B cell (primary cell): ENCODE measurements around the gene EMILIN3. TPM values are rescaled to one million over a fixed set of nuclear protein-coding genes. Genes with fewer than 3 reads are reported as not detected.

Experiments
- ATAC-seq: fragments of 200-7000 bp; cut with Tn5 transposase; one replicate; pipeline ENCODE4 v1.10.0; 2021; ENCODE audit warnings: low read depth, mild to moderate bottlenecking, moderate number of reproducible peaks, moderate library complexity
- CTCF ChIA-PET: fragments of 350-600 bp; sonication (Branson Sonifier 250); formaldehyde crosslinking; loops from one replicate; lab custom pipeline; 2021; ENCODE audit warnings: antibody characterized with exemption, inconsistent platforms; lab: Charles Lee
- POLR2A ChIA-PET: fragments of 350-600 bp; sonication (Branson Sonifier 250); formaldehyde crosslinking; loops from one replicate; lab custom pipeline; 2021; ENCODE audit warnings: antibody characterized with exemption; lab: Charles Lee
- DNase-seq: peaks from one replicate; pipeline ENCODE4 v3.0.0; 2013
- H2AFZ ChIP-seq: 2 replicates; pipeline ENCODE4 v1.6.1; 2012; ENCODE audit warnings: mild to moderate bottlenecking, low read depth, low read length; ENCODE audit not compliant: insufficient read depth, poor library complexity, severe bottlenecking
- H3K27ac ChIP-seq, 2 donors: 1 replicate in 1 of 2; 2 replicates in 1 of 2; pipeline ENCODE4 v1.5.1; 2012 to 2013; ENCODE audit warnings: low read length in 2 of 2, mild to moderate bottlenecking in 2 of 2, moderate library complexity in 1 of 2
- H3K27me3 ChIP-seq, 4 experiments: fragments of 200-600 bp in 1 of 4; sonication (generic) in 1 of 4; replicated peaks in 1 of 4; 1 replicate in 2 of 4; 2 replicates in 2 of 4; pipeline versions ENCODE4 v1.6.1 to v1.7.0; 2013 to 2016; ENCODE audit warnings: low read length in 3 of 4, mild to moderate bottlenecking in 2 of 4, mixed read lengths in 1 of 4, moderate library complexity in 1 of 4; ENCODE audit not compliant: insufficient read depth in 4 of 4, control insufficient read depth in 3 of 4; ENCODE audit errors: control extremely low read depth in 1 of 4
- H3K36me3 ChIP-seq, 2 experiments: replicated peaks in 1 of 2; 1 replicate in 1 of 2; 2 replicates in 1 of 2; pipeline versions ENCODE4 v1.6.1 to v1.7.1; 2013; ENCODE audit warnings: low read length in 1 of 2; ENCODE audit not compliant: insufficient read depth in 2 of 2, control insufficient read depth in 1 of 2; ENCODE audit errors: control extremely low read depth in 1 of 2, extremely low read depth in 1 of 2
- H3K4me1 ChIP-seq, 2 donors: fragments of 200-600 bp in 1 of 2; sonication (generic) in 1 of 2; 1 replicate in 1 of 2; 2 replicates in 1 of 2; pipeline versions ENCODE4 v1.5.1 to v1.6.1; 2013 to 2017; ENCODE audit warnings: low read length in 2 of 2; ENCODE audit not compliant: control insufficient read depth in 2 of 2, insufficient read depth in 2 of 2
- H3K4me2 ChIP-seq: replicated peaks from 2 replicates; pipeline ENCODE3; 2012; ENCODE audit warnings: mild to moderate bottlenecking, low read depth, low read length; ENCODE audit not compliant: poor library complexity, severe bottlenecking
- H3K4me3 ChIP-seq, 5 experiments: fragments of 200-600 bp in 1 of 5; sonication (generic) in 1 of 5; 1 replicate in 3 of 5; 2 replicates in 2 of 5; pipeline versions ENCODE4 v1.5.1 to v1.7.0; 2011 to 2016; ENCODE audit warnings: low read length in 4 of 5, mild to moderate bottlenecking in 4 of 5, low read depth in 2 of 5, control low read depth in 1 of 5, moderate library complexity in 1 of 5; ENCODE audit not compliant: insufficient read depth in 1 of 5; ENCODE audit errors: control extremely low read depth in 1 of 5, extremely low read depth in 1 of 5
- H3K79me2 ChIP-seq: fragments of 200-600 bp; sonication (generic); one replicate; pipeline ENCODE4 v1.6.0; 2016; ENCODE audit warnings: low read length; ENCODE audit not compliant: control insufficient read depth, insufficient read depth
- H3K9ac ChIP-seq: fragments of 200-600 bp; sonication (generic); 2 replicates; pipeline ENCODE4 v1.6.1; 2017; ENCODE audit warnings: mild to moderate bottlenecking, low read length, moderate library complexity
- H3K9me3 ChIP-seq, 3 donors: one replicate each; pipeline versions ENCODE4 v1.6.1 to v1.7.1; 2013; ENCODE audit warnings: low read length in 2 of 3; ENCODE audit not compliant: control insufficient read depth in 2 of 3, insufficient read depth in 1 of 3; ENCODE audit errors: control extremely low read depth in 1 of 3
- H4K20me1 ChIP-seq: 2 replicates; pipeline ENCODE4 v1.6.0; 2012; ENCODE audit warnings: mild to moderate bottlenecking, low read length; ENCODE audit not compliant: insufficient read depth, control insufficient read depth, poor library complexity, severe bottlenecking
- H3K27ac Mint-ChIP-seq: one replicate; pipeline ENCODE4 v1.8.0; 2021; ENCODE audit warnings: mixed read lengths
- H3K27me3 Mint-ChIP-seq: one replicate; pipeline ENCODE4 v1.8.0; 2021; ENCODE audit warnings: mixed read lengths
- H3K4me1 Mint-ChIP-seq: one replicate; pipeline ENCODE4 v1.8.0; 2021; ENCODE audit warnings: mixed read lengths
- H3K4me3 Mint-ChIP-seq: one replicate; pipeline ENCODE4 v1.8.0; 2021; ENCODE audit warnings: mixed read lengths
- H3K9me3 Mint-ChIP-seq: one replicate; pipeline ENCODE4 v1.8.0; 2022; ENCODE audit warnings: mixed read lengths; ENCODE audit not compliant: insufficient read depth
- EZH2 ChIP-seq: IDR thresholded peaks from 2 replicates; pipeline ENCODE4 v1.6.1; 2012; ENCODE audit warnings: borderline replicate concordance, low read depth, mild to moderate bottlenecking, moderate library complexity, low read length; ENCODE audit not compliant: insufficient read depth, poor library complexity, severe bottlenecking
- WGBS: methylation state at CpG from one replicate; pipeline ENCODE4 v1.1.5; 2013; ENCODE audit warnings: missing lambda C conversion rate; ENCODE audit not compliant: insufficient coverage; 5-methylcytosine and 5-hydroxymethylcytosine counted together
- intact Hi-C: fragments of 100-400 bp; cut with micrococcal nuclease; formaldehyde crosslinking; loops from one replicate; pipeline ENCODE4 v1.10.0; 2022
- polyA plus RNA-seq: library from polyadenylated mRNA; depleted of rRNA; stranded (reverse); fragments of >200 nt; gene quantifications from 2 replicates; pipeline ENCODE4 v1.2.3, GENCODE V29; 2012
- total RNA-seq, 2 donors: library from RNA; stranded (reverse); fragments of 120-200 nt in 1 of 2; gene quantifications; 1 replicate in 1 of 2; 2 replicates in 1 of 2; pipeline versions ENCODE4 v1.2.3 to v1.2.4, GENCODE V29; 2013 to 2022
- TF ChIP-seq, protein P1 (sequence below): fragments of 200-600 bp; IDR thresholded peaks from one replicate; pipeline ENCODE4 v1.8.0; 2022; ENCODE audit warnings: antibody characterized with exemption, mild to moderate bottlenecking

Gene EMILIN3
- total and polyA plus RNA-seq, 2 donors (not counting 1 experiment from before 2014, with no cell fraction given): not detected

DNA sequence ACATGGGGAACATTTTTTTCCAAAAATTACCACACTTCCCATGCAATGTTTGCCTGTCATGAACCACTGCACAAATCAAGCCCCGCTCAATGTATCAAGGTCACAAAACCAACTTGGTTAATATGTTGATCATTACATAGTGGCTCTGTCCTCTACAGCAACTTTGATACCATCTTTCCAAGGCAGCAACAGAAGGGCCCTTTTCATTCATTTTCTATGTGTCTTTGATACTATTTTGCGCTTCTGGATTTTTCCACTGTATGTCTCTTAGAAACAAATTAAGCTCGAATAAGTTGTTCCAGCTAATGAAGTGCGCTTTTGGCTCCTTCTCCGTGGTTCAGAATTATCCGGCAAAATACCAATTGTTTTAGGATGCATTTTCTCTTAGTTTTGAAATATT lies 50.6 kb downstream of the EMILIN3 start:
- Histone ChIP-seq H2AFZ (no peak overlapping the region), H3K4me1 (peaks cover 11 to 12% of the 10 kb centered on the region in 2 donors), H3K9ac (no peak overlapping the region), H3K27ac (no peak overlapping the region), H4K20me1 (no peaks in the 10 kb centered on the region), H3K36me3 (no peaks in the 10 kb centered on the region), H3K4me2 (no peak overlapping the region), H3K9me3 (peaks cover 0 to 1% (median 0%) of the 10 kb centered on the region in 3 donors), H3K4me3 (no peak overlapping the region), H3K27me3 (no peaks in the 10 kb centered on the region), H3K79me2 (peaks cover 32% of the 10 kb centered on the region)
- H3K27ac Mint-ChIP-seq: no peak overlapping the region
- no peak for DNase-seq
- peak overlapping the region; percentile 91 for H3K4me3 Mint-ChIP-seq
- H3K27me3 Mint-ChIP-seq: no peaks in the 10 kb centered on the region
- TF ChIP-seq, protein P1, sequence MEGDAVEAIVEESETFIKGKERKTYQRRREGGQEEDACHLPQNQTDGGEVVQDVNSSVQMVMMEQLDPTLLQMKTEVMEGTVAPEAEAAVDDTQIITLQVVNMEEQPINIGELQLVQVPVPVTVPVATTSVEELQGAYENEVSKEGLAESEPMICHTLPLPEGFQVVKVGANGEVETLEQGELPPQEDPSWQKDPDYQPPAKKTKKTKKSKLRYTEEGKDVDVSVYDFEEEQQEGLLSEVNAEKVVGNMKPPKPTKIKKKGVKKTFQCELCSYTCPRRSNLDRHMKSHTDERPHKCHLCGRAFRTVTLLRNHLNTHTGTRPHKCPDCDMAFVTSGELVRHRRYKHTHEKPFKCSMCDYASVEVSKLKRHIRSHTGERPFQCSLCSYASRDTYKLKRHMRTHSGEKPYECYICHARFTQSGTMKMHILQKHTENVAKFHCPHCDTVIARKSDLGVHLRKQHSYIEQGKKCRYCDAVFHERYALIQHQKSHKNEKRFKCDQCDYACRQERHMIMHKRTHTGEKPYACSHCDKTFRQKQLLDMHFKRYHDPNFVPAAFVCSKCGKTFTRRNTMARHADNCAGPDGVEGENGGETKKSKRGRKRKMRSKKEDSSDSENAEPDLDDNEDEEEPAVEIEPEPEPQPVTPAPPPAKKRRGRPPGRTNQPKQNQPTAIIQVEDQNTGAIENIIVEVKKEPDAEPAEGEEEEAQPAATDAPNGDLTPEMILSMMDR: no peak
- no peak for TF ChIP-seq EZH2
- intact Hi-C loops: loop anchor here (2.0 to 5.0 kb wide), 3 partner anchors 287 to 377 kb away; partner anchors contain the start of genes CHD6 and TOP1
- ChIA-PET POLR2A (interaction anchor here (2.3 kb wide), 1 partner anchor 10 kb away, joined by 11 read pairs; no protein-coding TSS in a partner anchor), CTCF (interaction anchor here (1.7 to 1.8 kb wide), 2 partner anchors 24 to 83 kb away, joined by 4 to 6 read pairs; no protein-coding TSS in a partner anchor)
- no peaks in the 10 kb centered on the region for H3K9me3 Mint-ChIP-seq
- no CpG with 5 or more reads among the region's 6 CpGs for WGBS
- ATAC-seq: no peak
- peaks cover 22% of the 10 kb centered on the region for H3K4me1 Mint-ChIP-seq

DNA sequence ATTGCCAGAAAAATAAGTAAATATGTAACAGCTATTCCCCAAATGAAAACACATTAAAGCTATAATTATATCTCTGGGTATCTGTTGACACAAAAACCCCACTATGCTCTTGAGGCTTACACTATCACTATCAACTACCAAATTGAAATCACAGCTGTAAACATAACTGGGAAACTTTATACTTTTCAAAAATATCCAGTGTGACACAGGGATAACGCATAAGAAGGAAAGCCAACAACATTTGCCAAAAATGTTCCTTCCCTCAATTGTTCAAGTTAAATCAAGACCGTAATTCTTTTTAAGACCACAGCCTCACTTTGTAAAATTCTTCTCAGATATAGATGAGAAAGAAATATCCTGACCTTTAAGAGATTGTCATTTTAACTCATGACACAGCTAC lies 52.2 kb downstream of the EMILIN3 start:
- POLR2A ChIA-PET: no interaction called here
- no CpG with 5 or more reads among the region's 2 CpGs for WGBS

More for the DNA sequence above, 52.2 kb downstream of the EMILIN3 start:
- Histone ChIP-seq H3K4me2 (no peak overlapping the region), H4K20me1 (no peaks in the 10 kb centered on the region), H3K79me2 (peaks cover 39% of the 10 kb centered on the region), H3K27me3 (no peaks in the 10 kb centered on the region), H3K9ac (no peak overlapping the region), H2AFZ (no peak overlapping the region), H3K36me3 (no peaks in the 10 kb centered on the region), H3K27ac (no peak overlapping the region), H3K9me3 (peaks cover 0 to 1% (median 0%) of the 10 kb centered on the region in 3 donors), H3K4me1 (peaks cover 11 to 12% of the 10 kb centered on the region in 2 donors), H3K4me3 (no peak overlapping the region)
- no peak for ATAC-seq
- TF ChIP-seq, protein P1: no peak
- no peak for TF ChIP-seq EZH2
- intact Hi-C loops: no loop called here
- Mint-ChIP-seq H3K4me1 (peaks cover 27% of the 10 kb centered on the region), H3K27me3 (no peaks in the 10 kb centered on the region), H3K27ac (no peak overlapping the region), H3K9me3 (no peaks in the 10 kb centered on the region), H3K4me3 (no peak overlapping the region)
- DNase-seq: no peak
- CTCF ChIA-PET: interaction anchor here (1.4 kb wide), 1 partner anchor 25 kb away, joined by 4 read pairs; no protein-coding TSS in a partner anchor
